Glutamatergic neuron (in vitro differentiated cells): ENCODE results near the gene SMARCB1. TPM values are rescaled to one million over a fixed set of nuclear protein-coding genes. Genes with fewer than 3 reads are reported as not detected.

ENCODE experiments used
- DNase-seq: peaks from one replicate; pipeline ENCODE4 v3.0.0; 2022
- H3K27ac Mint-ChIP-seq: one replicate; pipeline ENCODE4 v1.8.0; 2020; ENCODE audit warnings: mild to moderate bottlenecking, mixed read lengths, inconsistent platforms; ENCODE audit not compliant: unreplicated experiment
- H3K27me3 Mint-ChIP-seq: one replicate; pipeline ENCODE4 v1.8.0; 2020; ENCODE audit warnings: mild to moderate bottlenecking, moderate library complexity, mixed read lengths, inconsistent platforms; ENCODE audit not compliant: unreplicated experiment
- H3K36me3 Mint-ChIP-seq: one replicate; pipeline ENCODE4 v1.8.0; 2020; ENCODE audit warnings: mild to moderate bottlenecking, mixed read lengths, inconsistent platforms; ENCODE audit not compliant: unreplicated experiment
- H3K4me1 Mint-ChIP-seq: one replicate; pipeline ENCODE4 v1.8.0; 2020; ENCODE audit warnings: mild to moderate bottlenecking, low read depth, mixed read lengths, inconsistent platforms; ENCODE audit not compliant: unreplicated experiment
- H3K4me3 Mint-ChIP-seq: one replicate; pipeline ENCODE4 v1.8.0; 2020; ENCODE audit warnings: mild to moderate bottlenecking, mixed read lengths, inconsistent platforms; ENCODE audit not compliant: unreplicated experiment
- H3K9me3 Mint-ChIP-seq: one replicate; pipeline ENCODE4 v1.8.0; 2020; ENCODE audit warnings: mild to moderate bottlenecking, moderate library complexity, mixed read lengths, inconsistent platforms; ENCODE audit not compliant: unreplicated experiment
- total RNA-seq: library from RNA; stranded (reverse); fragmentation: NEBNext Ultra II Directional; extraction: Animal tissue kit (Norgen Biotek cat#: 25700); gene quantifications from one replicate; pipeline ENCODE4 v1.2.1, GENCODE V29; 2021; ENCODE audit not compliant: unreplicated experiment
- TF ChIP-seq, protein P1 (sequence below): fragments of 200-600 bp; sonication (generic); IDR thresholded peaks from one replicate; pipeline ENCODE4 v1.5.0; 2021; ENCODE audit not compliant: partially characterized antibody, unreplicated experiment

SMARCB1 gene
- total RNA-seq, 1 donor from 2014 or later: 227 TPM

DNA sequence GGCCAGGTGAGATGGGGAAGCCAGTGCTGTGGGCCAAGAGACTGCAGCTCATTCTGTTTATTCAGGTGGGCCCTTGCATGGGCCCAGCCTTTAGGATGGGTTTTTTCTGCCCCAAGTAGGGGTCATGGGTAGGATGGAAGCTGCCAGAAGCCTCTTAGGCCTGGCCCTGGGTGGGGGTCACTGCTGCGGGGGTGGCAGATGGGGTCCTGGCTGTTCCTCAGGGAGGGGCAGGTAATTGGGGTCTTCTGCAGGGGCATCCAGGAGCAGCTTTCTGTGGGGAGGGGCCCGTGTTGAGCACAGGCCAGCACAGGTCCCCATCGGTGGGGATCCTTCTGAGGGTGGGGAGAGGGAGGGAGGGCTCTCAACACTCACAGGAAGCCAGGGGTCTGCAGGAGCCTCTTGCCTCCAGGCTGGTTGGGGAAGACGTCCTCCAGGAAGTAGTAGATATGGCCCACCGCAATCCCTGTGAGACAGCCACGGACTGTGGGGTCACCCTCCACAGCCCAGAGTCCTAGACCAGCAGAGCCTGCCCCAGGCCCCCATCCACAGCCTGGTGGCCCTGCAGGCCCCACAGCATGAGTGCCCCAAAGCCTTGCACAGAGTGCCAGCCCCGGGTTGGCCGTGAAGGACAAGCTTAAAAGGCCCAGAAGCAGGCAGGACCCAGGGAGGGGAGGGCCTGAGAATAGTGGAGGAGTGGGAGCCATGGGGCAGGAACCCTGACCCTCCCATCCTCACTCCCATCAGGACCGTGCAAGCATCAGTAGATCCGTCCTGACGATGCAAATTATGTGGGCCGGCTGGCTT, 50.1 kb downstream of the SMARCB1 start:
- H3K27ac Mint-ChIP-seq: no peak overlapping the region
- no peaks in the 10 kb centered on the region for H3K36me3 Mint-ChIP-seq
- H3K9me3 Mint-ChIP-seq: peaks cover 27% of the 10 kb centered on the region
- no peak overlapping the region for H3K4me3 Mint-ChIP-seq
- peaks cover 19% of the 10 kb centered on the region for H3K27me3 Mint-ChIP-seq
- no peak for DNase-seq
- TF ChIP-seq, protein P1, sequence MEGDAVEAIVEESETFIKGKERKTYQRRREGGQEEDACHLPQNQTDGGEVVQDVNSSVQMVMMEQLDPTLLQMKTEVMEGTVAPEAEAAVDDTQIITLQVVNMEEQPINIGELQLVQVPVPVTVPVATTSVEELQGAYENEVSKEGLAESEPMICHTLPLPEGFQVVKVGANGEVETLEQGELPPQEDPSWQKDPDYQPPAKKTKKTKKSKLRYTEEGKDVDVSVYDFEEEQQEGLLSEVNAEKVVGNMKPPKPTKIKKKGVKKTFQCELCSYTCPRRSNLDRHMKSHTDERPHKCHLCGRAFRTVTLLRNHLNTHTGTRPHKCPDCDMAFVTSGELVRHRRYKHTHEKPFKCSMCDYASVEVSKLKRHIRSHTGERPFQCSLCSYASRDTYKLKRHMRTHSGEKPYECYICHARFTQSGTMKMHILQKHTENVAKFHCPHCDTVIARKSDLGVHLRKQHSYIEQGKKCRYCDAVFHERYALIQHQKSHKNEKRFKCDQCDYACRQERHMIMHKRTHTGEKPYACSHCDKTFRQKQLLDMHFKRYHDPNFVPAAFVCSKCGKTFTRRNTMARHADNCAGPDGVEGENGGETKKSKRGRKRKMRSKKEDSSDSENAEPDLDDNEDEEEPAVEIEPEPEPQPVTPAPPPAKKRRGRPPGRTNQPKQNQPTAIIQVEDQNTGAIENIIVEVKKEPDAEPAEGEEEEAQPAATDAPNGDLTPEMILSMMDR: no peak
- H3K4me1 Mint-ChIP-seq: peaks cover 19% of the 10 kb centered on the region

DNA sequence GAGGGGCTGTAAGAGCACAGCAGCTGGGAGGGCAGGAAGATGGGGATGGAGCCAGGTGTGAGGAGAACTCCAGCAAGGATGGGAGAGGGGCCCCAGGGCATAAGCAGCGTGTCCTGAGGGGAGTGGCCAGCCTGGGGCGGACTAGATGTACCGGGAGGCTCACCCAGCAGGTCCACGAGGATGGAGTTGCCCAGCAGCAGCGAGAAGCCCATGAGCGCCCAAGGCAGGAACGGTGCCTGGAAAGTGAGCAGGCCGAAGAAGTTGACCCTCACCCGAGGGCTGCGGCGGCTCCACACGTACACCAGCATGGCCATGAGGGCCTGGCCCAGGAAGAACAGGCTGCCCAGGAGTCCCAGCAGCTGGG, 50.7 kb downstream of the SMARCB1 start:
- H3K36me3 Mint-ChIP-seq: no peaks in the 10 kb centered on the region
- H3K9me3 Mint-ChIP-seq: peaks cover 27% of the 10 kb centered on the region
- no peak for DNase-seq
- H3K27ac Mint-ChIP-seq: no peak overlapping the region
- H3K4me3 Mint-ChIP-seq: no peak overlapping the region
- TF ChIP-seq, protein P1: no peak
- H3K27me3 Mint-ChIP-seq: peaks cover 19% of the 10 kb centered on the region
- peaks cover 18% of the 10 kb centered on the region for H3K4me1 Mint-ChIP-seq

DNA sequence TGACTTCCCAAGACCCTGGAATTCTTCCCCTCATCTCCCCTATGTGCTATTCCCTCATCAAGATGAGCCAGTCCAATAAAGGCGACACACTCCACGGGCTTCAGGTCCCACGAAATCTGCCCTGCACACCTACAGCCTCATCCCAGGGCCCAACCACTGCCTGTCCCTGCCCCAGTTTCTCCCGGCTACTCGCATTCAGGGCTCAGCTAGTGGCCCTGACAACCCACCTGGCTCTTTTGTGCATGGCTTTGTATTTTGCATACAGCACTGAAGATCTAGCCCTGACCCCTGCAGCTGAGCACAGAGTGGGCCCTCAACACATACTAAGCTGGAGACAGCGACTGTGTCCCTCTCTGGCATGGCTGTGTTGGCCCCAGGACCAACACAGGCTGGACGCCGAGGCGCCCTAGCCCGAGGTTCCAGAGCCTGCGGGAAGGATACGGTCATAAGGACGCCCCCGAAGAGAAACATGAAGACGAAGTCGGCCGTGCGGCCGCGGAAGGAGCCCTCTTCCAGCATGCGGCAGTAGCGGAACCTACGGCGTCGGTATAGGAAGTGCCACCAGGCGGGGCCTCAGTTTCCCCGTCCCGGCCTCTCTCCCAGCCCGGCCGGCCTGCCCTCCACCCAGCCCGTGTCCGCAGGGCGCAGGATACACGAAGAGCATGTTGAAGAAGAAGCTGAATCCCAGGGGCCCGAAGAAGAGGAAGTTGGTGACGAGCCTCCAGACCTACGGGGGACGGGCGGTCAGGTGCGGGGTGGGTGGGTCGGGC, 51.3 kb downstream of the SMARCB1 start:
- TF ChIP-seq, protein P1: no peak
- no peak for DNase-seq
- H3K27me3 Mint-ChIP-seq: peaks cover 19% of the 10 kb centered on the region
- peak overlapping the region; percentile 84 for H3K4me3 Mint-ChIP-seq
- no peaks in the 10 kb centered on the region for H3K36me3 Mint-ChIP-seq
- peak overlapping the region; percentile 28 for H3K27ac Mint-ChIP-seq
- H3K9me3 Mint-ChIP-seq: peaks cover 27% of the 10 kb centered on the region
- peaks cover 17% of the 10 kb centered on the region for H3K4me1 Mint-ChIP-seq

DNA sequence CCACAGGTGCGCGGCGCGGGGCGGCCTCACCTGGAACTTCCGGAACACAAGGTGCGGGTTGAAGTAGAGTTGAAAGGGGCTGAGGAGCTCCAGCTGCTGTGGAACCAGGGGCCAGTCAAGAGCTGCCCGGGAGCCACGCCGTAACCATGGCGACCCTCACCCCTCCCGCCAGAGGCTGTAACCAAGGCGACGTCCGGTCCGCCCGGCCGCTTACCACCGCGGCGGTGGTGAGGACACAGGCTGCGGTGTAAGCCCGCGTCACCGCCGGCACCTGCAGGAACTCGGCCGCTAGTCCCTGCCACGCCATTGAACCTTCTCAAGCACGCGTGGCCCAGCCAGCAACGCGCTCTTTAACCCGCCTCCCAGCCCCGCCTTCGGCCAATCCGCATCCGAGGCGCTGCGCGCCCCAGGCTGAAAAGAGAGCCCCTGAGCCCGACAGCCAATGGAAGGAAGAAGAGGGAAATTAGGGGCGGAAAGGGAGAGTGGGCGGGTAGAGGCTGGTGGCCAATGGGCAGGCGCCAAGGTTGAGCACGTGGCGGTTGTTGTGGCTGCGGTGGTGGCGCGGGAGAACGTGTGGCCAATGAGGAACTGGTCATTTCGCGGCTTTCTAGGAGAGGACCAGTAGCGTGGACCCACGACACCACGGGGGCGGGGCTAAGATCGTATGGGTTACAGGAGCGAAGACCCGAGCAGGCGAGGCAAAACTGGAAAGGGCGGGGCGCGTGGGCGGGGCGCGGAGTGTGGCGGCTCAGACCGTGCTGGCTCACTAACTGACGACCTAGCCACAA, 52.1 kb downstream of the SMARCB1 start, which contains the start of gene DERL3:
Gene DERL3 (minus strand): TSS at position 326 of the 788 bp plus-strand sequence. CDS start 19 bp downstream, at position 307.
- TF ChIP-seq, protein P1: no peak
- peak within 1 kb of the TSS; percentile 28 for H3K27ac Mint-ChIP-seq
- DNase-seq: peak; percentile 94
- H3K36me3 Mint-ChIP-seq: no peaks in the 10 kb centered on the region
- H3K9me3 Mint-ChIP-seq: peaks cover 27% of the 10 kb centered on the region
- peaks cover 16% of the 10 kb centered on the region for H3K4me1 Mint-ChIP-seq
- peak within 1 kb of the TSS; percentile 84 for H3K4me3 Mint-ChIP-seq
- peaks cover 19% of the 10 kb centered on the region for H3K27me3 Mint-ChIP-seq
